ENCODE measurements around the gene CKAP2L.

GRCh38 chr2:112790305-112790704 is 25.9 kb upstream of the CKAP2L start:
- TF ChIP-seq CTCF (conservative IDR thresholded peaks at IDR 0.05 in 1 of 2, IDR thresholded peaks at IDR 0.05 in 1 of 2; ENCODE audit: low read depth in 1 of 2, low read length in 2 of 2) (no peak), EZH2 (IDR thresholded peaks at IDR 0.05; ENCODE audit: low read length, missing control alignments) (no peak)
